HEK293 (cell line): ENCODE data around the gene CSNK1G3.

Experiments used
- CTCF ChIA-PET: fragments of 350-600 bp; formaldehyde crosslinking; extraction: SDS; loops from one replicate; lab custom pipeline; 2021; ENCODE audit warnings: antibody characterized with exemption; lab: Yijun Ruan, JAX
- POLR2A ChIA-PET: fragments of 300-600 bp; formaldehyde crosslinking; extraction: SDS; loops from one replicate; lab custom pipeline; 2020; ENCODE audit warnings: antibody characterized with exemption, inconsistent platforms; lab: Yijun Ruan, JAX
- H3K27ac ChIP-seq: fragments of 200-500 bp; sonication (Bioruptor generic); 2 replicates; pipeline ENCODE4 v1.5.1; 2014; ENCODE audit warnings: low read depth, low read length, control low read depth, inconsistent platforms; ENCODE audit errors: extremely low read depth
- H3K36me3 ChIP-seq, 2 experiments: fragments of 200-500 bp in 1 of 2; sonication (Bioruptor generic) in 1 of 2; 1 replicate in 1 of 2; 2 replicates in 1 of 2; pipeline ENCODE4 v1.5.1; 2014 to 2017; ENCODE audit warnings: inconsistent platforms in 2 of 2, low read length in 2 of 2; ENCODE audit not compliant: control insufficient read depth in 2 of 2, insufficient read depth in 1 of 2
- H3K4me1 ChIP-seq: fragments of 200-500 bp; sonication (Bioruptor generic); 2 replicates; pipeline ENCODE4 v1.5.1; 2014; ENCODE audit warnings: mild to moderate bottlenecking, low read length, inconsistent platforms; ENCODE audit not compliant: control insufficient read depth, insufficient read depth
- H3K4me3 ChIP-seq: 2 replicates; pipeline ENCODE4 v1.5.1; 2011; ENCODE audit warnings: low read depth, mild to moderate bottlenecking, control low read depth, low read length, moderate library complexity
- H3K9me3 ChIP-seq: fragments of 200-500 bp; sonication (Bioruptor generic); 2 replicates; pipeline ENCODE4 v1.5.1; 2014; ENCODE audit warnings: low read depth, low read length, inconsistent platforms; ENCODE audit not compliant: control insufficient read depth, insufficient read depth
- GLIS2 ChIP-seq: fragments of 450-650 bp; formaldehyde crosslinking; IDR thresholded peaks from 2 replicates; pipeline ENCODE4 v1.5.1; 2016; ENCODE audit warnings: missing biosample characterization, missing genetic modification characterization
- IKZF3 ChIP-seq: fragments of 450-650 bp; IDR thresholded peaks from 2 replicates; pipeline ENCODE4 v1.5.0; 2018; ENCODE audit warnings: missing biosample characterization, mild to moderate bottlenecking, missing genetic modification characterization, moderate library complexity
- RBAK ChIP-seq: fragments of 450-650 bp; formaldehyde crosslinking; IDR thresholded peaks from 2 replicates; pipeline ENCODE4 v1.5.1; 2016; ENCODE audit warnings: missing biosample characterization, missing genetic modification characterization
- SCRT1 ChIP-seq: fragments of 450-650 bp; formaldehyde crosslinking; IDR thresholded peaks from 2 replicates; pipeline ENCODE4 v1.5.1; 2016; ENCODE audit warnings: missing biosample characterization, missing genetic modification characterization, borderline replicate concordance
- ZNF114 ChIP-seq: fragments of 450-650 bp; formaldehyde crosslinking; IDR thresholded peaks from 2 replicates; pipeline ENCODE4 v1.5.0; 2017; ENCODE audit warnings: missing biosample characterization, missing genetic modification characterization
- ZNF221 ChIP-seq: fragments of 450-650 bp; formaldehyde crosslinking; IDR thresholded peaks from 2 replicates; pipeline ENCODE4 v1.5.1; 2017; ENCODE audit warnings: missing biosample characterization, missing genetic modification characterization, borderline replicate concordance
- ZNF223 ChIP-seq: fragments of 450-650 bp; formaldehyde crosslinking; IDR thresholded peaks from 2 replicates; pipeline ENCODE4 v1.5.1; 2016; ENCODE audit warnings: missing biosample characterization, missing genetic modification characterization
- ZNF274 ChIP-seq, 2 experiments: fragments of 200-500 bp in 1 of 2; fragments of 450-650 bp in 1 of 2; sonication (Bioruptor generic) in 1 of 2; formaldehyde crosslinking in 1 of 2; IDR thresholded peaks; 2 replicates each; pipeline versions ENCODE4 v1.5.1 to v1.6.1; 2014 to 2016; ENCODE audit warnings: borderline replicate concordance in 1 of 2, inconsistent platforms in 1 of 2, low read length in 1 of 2, missing biosample characterization in 1 of 2, missing genetic modification characterization in 1 of 2
- ZNF350 ChIP-seq: fragments of 450-650 bp; formaldehyde crosslinking; IDR thresholded peaks from 2 replicates; pipeline ENCODE4 v1.5.0; 2017; ENCODE audit warnings: missing biosample characterization, mild to moderate bottlenecking, missing genetic modification characterization
- ZNF394 ChIP-seq: fragments of 450-650 bp; formaldehyde crosslinking; IDR thresholded peaks from 2 replicates; pipeline ENCODE4 v1.5.1; 2016; ENCODE audit warnings: missing biosample characterization, missing genetic modification characterization, mild to moderate bottlenecking, moderate library complexity, borderline replicate concordance
- ZNF404 ChIP-seq: fragments of 450-650 bp; formaldehyde crosslinking; IDR thresholded peaks from 2 replicates; pipeline ENCODE4 v1.5.1; 2017; ENCODE audit warnings: missing biosample characterization, missing genetic modification characterization
- ZNF416 ChIP-seq: fragments of 450-650 bp; formaldehyde crosslinking; IDR thresholded peaks from 2 replicates; pipeline ENCODE4 v1.5.1; 2016; ENCODE audit warnings: missing biosample characterization, missing genetic modification characterization
- ZNF548 ChIP-seq: fragments of 450-650 bp; formaldehyde crosslinking; IDR thresholded peaks from 2 replicates; pipeline ENCODE4 v1.5.1; 2016; ENCODE audit warnings: missing biosample characterization, missing genetic modification characterization
- ZNF561 ChIP-seq: fragments of 450-650 bp; IDR thresholded peaks from 2 replicates; pipeline ENCODE4 v1.5.1; 2018; ENCODE audit warnings: missing biosample characterization, missing genetic modification characterization, borderline replicate concordance
- ZNF571 ChIP-seq: fragments of 450-650 bp; formaldehyde crosslinking; IDR thresholded peaks from 2 replicates; pipeline ENCODE4 v1.5.0; 2017; ENCODE audit warnings: missing biosample characterization, missing genetic modification characterization
- ZNF585B ChIP-seq: fragments of 450-650 bp; formaldehyde crosslinking; IDR thresholded peaks from 2 replicates; pipeline ENCODE4 v1.5.1; 2016; ENCODE audit warnings: missing biosample characterization, missing genetic modification characterization
- ZNF629 ChIP-seq: fragments of 450-650 bp; formaldehyde crosslinking; IDR thresholded peaks from 2 replicates; pipeline ENCODE4 v1.5.1; 2017; ENCODE audit warnings: missing biosample characterization, missing genetic modification characterization
- ZNF654 ChIP-seq: fragments of 450-650 bp; formaldehyde crosslinking; IDR thresholded peaks from 2 replicates; pipeline ENCODE4 v1.5.1; 2016; ENCODE audit warnings: low read depth, missing biosample characterization, missing genetic modification characterization
- ZNF664 ChIP-seq: fragments of 450-650 bp; formaldehyde crosslinking; IDR thresholded peaks from 2 replicates; pipeline ENCODE4 v1.5.1; 2016; ENCODE audit warnings: missing biosample characterization, missing genetic modification characterization
- ZNF76 ChIP-seq: fragments of 450-650 bp; formaldehyde crosslinking; IDR thresholded peaks from 2 replicates; pipeline ENCODE4; 2016; ENCODE audit warnings: low read depth, missing biosample characterization, missing genetic modification characterization, borderline replicate concordance
- ZNF777 ChIP-seq: fragments of 450-650 bp; formaldehyde crosslinking; IDR thresholded peaks from 2 replicates; pipeline ENCODE4 v1.5.1; 2017; ENCODE audit warnings: missing biosample characterization, missing genetic modification characterization, borderline replicate concordance
- TF ChIP-seq, protein P1 (sequence below): fragments of 450-650 bp; formaldehyde crosslinking; IDR thresholded peaks from 2 replicates; pipeline ENCODE4 v1.5.1; 2017; ENCODE audit warnings: missing biosample characterization, mild to moderate bottlenecking, missing genetic modification characterization, moderate library complexity
- TF ChIP-seq, protein P2 (sequence below): fragments of 450-650 bp; formaldehyde crosslinking; IDR thresholded peaks from 2 replicates; pipeline ENCODE4 v1.5.1; 2016; ENCODE audit warnings: missing biosample characterization, missing genetic modification characterization
- TF ChIP-seq, protein P3 (sequence below): fragments of 450-650 bp; formaldehyde crosslinking; IDR thresholded peaks from 2 replicates; pipeline ENCODE4 v1.5.1; 2017; ENCODE audit warnings: missing biosample characterization, missing genetic modification characterization

CSNK1G3 gene

DNA sequence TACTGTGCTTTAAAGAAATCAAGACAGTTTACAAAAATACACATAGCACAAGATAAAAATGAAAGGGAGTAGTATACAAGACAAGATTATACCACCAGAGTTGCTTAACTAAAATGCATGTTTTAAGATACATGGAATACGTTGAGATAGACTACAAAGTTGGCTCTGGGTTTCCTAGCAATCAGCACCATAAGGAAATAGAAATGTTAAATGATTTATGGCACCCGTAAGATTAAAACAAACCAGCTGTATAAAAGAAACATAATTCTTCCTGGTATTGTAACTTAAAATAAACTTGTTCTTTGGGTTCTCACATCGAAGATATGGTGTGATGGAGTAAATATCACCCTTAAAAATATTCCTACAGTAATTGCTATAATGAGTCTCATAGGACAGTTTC, 9.9 kb upstream of the CSNK1G3 start:
- Histone ChIP-seq H3K9me3 (no peaks in the 10 kb centered on the region), H3K36me3 (no peaks in the 10 kb centered on the region), H3K4me3 (no peak overlapping the region), H3K4me1 (no peaks in the 10 kb centered on the region), H3K27ac (no peak overlapping the region)
- TF ChIP-seq ZNF561 (tag by site-specific recombination) = no peak
- TF ChIP-seq ZNF223 (tag by site-specific recombination) = no peak
- TF ChIP-seq ZNF394 (tag by site-specific recombination) = no peak
- no peak for TF ChIP-seq ZNF404 (tag by site-specific recombination)
- no peak for TF ChIP-seq ZNF664 (tag by site-specific recombination)
- TF ChIP-seq ZNF548 (tag by site-specific recombination) = no peak
- TF ChIP-seq ZNF629 (tag by site-specific recombination) = no peak
- no peak for TF ChIP-seq ZNF350 (tag by site-specific recombination)
- no peak for TF ChIP-seq SCRT1 (tag by site-specific recombination)
- TF ChIP-seq GLIS2 = no peak
- TF ChIP-seq, protein P1, sequence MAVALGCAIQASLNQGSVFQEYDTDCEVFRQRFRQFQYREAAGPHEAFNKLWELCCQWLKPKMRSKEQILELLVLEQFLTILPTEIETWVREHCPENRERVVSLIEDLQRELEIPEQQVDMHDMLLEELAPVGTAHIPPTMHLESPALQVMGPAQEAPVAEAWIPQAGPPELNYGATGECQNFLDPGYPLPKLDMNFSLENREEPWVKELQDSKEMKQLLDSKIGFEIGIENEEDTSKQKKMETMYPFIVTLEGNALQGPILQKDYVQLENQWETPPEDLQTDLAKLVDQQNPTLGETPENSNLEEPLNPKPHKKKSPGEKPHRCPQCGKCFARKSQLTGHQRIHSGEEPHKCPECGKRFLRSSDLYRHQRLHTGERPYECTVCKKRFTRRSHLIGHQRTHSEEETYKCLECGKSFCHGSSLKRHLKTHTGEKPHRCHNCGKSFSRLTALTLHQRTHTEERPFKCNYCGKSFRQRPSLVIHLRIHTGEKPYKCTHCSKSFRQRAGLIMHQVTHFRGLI = no peak
- no peak for TF ChIP-seq IKZF3 (tag by site-specific recombination)
- TF ChIP-seq ZNF654 (tag by site-specific recombination) = no peak
- TF ChIP-seq ZNF76 (tag by site-specific recombination) = no peak
- TF ChIP-seq, protein P2, sequence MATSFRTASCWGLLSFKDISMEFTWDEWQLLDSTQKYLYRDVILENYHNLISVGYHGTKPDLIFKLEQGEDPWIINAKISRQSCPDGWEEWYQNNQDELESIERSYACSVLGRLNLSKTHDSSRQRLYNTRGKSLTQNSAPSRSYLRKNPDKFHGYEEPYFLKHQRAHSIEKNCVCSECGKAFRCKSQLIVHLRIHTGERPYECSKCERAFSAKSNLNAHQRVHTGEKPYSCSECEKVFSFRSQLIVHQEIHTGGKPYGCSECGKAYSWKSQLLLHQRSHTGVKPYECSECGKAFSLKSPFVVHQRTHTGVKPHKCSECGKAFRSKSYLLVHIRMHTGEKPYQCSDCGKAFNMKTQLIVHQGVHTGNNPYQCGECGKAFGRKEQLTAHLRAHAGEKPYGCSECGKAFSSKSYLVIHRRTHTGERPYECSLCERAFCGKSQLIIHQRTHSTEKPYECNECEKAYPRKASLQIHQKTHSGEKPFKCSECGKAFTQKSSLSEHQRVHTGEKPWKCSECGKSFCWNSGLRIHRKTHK = no peak
- no peak for TF ChIP-seq ZNF221 (tag by site-specific recombination)
- CTCF ChIA-PET = interaction anchor here (0.6 kb wide), 1 partner anchor 11 kb away, joined by 3 read pairs; no protein-coding TSS in a partner anchor
- POLR2A ChIA-PET = no interaction called here

DNA sequence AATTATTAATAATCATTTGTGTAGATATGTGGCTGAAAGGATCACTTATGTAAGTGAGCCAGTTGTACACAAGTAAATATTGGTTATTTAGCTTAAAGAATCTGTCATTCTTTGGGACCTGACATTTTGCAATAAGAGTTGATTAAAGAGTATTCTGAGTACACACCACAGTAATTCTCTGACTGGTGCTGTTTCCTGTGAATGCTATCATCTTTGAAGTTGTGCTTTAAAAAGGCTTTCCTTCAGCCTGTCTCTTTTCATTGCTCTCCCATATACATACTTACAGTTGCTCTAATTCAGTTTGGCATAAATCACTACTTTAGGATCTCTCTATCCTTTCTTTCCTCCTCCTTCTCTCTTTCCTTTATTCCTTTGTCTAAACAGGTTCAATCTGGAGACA, 8.7 kb upstream of the CSNK1G3 start:
- POLR2A ChIA-PET = no interaction called here
- no peak for TF ChIP-seq ZNF114 (tag by site-specific recombination)
- TF ChIP-seq ZNF416 (tag by site-specific recombination) = no peak
- no peak for TF ChIP-seq ZNF777 (tag by site-specific recombination)
- TF ChIP-seq ZNF561 (tag by site-specific recombination) = no peak
- TF ChIP-seq RBAK (tag by site-specific recombination) = no peak
- TF ChIP-seq, protein P3, sequence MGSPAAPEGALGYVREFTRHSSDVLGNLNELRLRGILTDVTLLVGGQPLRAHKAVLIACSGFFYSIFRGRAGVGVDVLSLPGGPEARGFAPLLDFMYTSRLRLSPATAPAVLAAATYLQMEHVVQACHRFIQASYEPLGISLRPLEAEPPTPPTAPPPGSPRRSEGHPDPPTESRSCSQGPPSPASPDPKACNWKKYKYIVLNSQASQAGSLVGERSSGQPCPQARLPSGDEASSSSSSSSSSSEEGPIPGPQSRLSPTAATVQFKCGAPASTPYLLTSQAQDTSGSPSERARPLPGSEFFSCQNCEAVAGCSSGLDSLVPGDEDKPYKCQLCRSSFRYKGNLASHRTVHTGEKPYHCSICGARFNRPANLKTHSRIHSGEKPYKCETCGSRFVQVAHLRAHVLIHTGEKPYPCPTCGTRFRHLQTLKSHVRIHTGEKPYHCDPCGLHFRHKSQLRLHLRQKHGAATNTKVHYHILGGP (tag by site-specific recombination) = no peak
- no peak for TF ChIP-seq ZNF585B (tag by site-specific recombination)
- no peak for TF ChIP-seq ZNF274 (IDR thresholded peaks at IDR 0.05; ENCODE audit: low read length)
- no peak for TF ChIP-seq ZNF274 (tag by site-specific recombination; IDR thresholded peaks at IDR 0.05; ENCODE audit: borderline replicate concordance)
- TF ChIP-seq, protein P1 = no peak
- TF ChIP-seq ZNF571 (tag by site-specific recombination) = no peak

More for the DNA sequence above, 8.7 kb upstream of the CSNK1G3 start:
- Histone ChIP-seq H3K4me3 (no peak overlapping the region), H3K4me1 (no peaks in the 10 kb centered on the region), H3K27ac (no peak overlapping the region), H3K36me3 (no peaks in the 10 kb centered on the region), H3K9me3 (no peaks in the 10 kb centered on the region)
- CTCF ChIA-PET = interaction anchor here (1.4 kb wide), 1 partner anchor 81 kb away, joined by 3 read pairs; no protein-coding TSS in a partner anchor
